HG03103 (cell line): ENCODE measurements around the gene POLE.

ENCODE experiments used
- ATAC-seq: cut with Tn5 transposase; IDR thresholded peaks from one replicate; pipeline ENCODE4 v1.9.1; 2021; ENCODE audit warnings: low read depth; ENCODE audit not compliant: unreplicated experiment

Gene POLE

GRCh38 chr12:132618683-132619043 lies 68.5 kb downstream of the POLE start, which contains the start of gene P2RX2:
Gene P2RX2, plus strand, starts transcription at chr12:132618776. Its CDS starts 41 bp downstream, at chr12:132618817.
- ATAC-seq: no peak

- no peak for ATAC-seq
Observed at GRCh38 chr12:132617822-132618682, 69.1 kb downstream of the POLE start.

GRCh38 chr12:132617135-132617701 lies 69.9 kb downstream of the POLE start:
- no peak for ATAC-seq

- no peak for ATAC-seq
Observed at GRCh38 chr12:132615579-132616038, 71.5 kb downstream of the POLE start.

DNA sequence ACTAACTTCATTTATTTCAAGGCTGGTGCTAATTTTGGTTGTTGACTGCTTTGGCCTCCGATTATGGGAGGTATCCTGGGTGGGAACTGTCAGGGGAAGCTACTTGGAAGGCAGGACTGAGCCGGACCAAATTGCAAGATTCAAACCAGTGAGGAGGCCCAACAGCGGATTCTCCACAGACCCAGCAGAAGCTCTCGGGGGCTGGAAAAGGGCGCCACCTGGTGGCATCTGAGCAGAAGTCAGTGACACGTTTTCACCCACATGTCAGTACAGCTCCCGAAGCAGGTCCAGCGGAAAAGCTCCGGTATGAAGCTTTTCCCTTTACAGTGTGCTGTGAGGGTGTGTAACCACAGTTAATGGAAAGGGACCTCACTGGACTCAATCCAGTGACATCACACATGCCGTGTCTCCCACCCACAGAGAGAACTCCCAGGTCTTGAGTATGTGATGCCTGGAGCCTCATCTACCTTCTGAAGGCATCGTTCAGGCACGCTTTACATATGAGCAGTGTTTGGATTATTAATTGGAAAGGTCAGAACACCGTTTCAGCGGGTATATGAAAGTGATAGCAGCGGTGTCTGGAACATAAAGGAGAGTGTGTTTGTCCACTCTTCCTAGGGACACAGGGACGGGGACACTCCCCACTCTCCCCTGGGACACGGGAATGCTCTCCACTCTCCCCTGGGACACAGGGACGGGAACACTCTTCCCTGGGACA lies 72.1 kb downstream of the POLE start:
- ATAC-seq: peak; percentile 56

GRCh38 chr12:132614029-132614428 lies 73.1 kb downstream of the POLE start:
- no peak for ATAC-seq

DNA sequence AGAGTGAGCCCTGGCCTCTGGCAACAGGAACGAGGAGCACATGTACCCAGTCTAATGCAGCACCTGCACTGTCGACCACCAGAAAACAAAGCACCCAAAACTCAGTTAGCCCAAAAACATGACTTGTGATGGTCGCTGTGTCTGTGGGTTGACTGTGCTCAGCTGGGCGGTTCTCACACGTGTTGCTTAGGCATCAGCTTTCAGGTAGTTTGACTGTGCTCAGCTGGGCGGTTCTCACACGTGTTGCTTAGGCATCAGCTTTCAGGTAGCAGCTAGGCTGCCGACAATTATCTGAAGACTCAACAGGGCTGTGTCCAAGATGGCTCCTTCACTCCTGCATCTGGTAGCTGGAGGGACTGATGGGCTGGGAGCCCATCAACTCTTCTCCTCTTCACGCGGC lies 75.5 kb downstream of the POLE start:
- no peak for ATAC-seq

DNA sequence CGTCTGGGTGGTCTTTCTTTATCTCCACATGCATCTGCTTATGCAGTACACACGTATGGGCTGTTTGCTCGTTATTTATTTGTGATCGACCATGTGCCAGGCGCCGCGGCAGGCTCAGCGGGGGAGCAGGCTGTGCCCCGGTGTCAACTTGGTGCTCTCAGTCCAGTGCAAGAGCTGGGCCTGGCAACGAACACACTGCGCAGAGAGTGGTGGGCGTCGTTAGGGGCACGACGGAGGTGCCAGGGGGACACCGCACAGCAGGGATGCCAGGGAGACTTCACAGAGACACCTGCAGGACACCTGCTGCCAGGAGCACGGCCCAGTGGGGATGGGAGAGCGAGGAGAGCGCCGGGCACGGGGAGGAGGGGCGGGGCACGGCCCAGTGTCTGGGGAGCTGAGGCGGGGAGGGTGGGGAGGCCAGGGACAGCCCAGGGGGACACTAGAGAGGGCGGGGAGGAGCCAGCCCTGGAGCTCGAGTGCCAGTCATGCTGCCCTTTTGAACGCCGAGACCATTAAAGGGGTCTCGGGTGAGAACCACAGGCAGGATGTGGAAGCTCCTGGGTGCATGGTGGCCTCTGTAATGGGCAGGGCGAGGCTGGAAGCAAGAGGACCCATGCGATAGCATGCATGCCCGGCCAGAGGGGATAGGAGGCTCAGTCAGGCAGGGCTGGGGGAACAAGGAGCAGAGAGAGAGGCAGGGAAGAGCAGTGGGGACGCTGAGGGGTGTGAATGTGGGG lies 76.1 kb downstream of the POLE start:
- ATAC-seq: no peak

DNA sequence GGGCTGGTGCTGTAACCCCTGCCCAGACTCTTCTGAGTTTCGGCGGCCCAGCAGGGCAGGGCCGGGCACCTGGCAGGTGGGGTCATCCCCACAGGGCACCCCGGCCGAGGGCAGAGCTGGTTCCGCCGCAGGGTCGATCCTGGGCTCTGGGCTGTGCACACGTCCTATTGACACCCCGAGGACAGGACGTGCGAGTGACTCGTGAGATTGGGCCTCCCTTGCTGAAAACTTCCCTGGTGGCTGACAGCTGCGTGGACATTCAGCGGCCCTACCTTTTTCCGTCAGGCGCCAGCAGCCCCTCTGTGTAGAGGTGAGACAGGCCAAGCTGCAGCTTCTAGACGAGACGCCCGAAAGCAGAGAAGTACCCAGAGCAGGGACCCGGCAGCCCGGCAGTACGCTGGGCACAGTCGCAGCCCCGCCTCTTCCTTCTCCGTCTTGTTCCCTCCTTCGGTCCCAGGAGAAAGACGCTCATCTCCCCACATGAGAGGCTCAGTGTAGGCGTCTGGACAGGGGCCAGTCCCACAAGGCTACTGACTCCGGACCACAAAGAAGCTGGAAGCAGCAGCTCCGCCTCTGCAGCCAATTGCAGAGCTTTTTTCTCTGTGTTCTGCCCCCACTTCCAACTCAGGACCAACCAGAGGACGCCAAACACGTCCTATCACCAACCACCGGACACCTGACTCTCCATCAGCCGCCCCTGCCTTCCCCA lies 76.9 kb downstream of the POLE start, which contains the start of gene LRCOL1:
Gene LRCOL1, minus strand, starts transcription at position 532 of the 709 bp plus-strand sequence. CDS start 4,331 bp downstream, outside the sequence.
- no peak for ATAC-seq

GRCh38 chr12:132608231-132609171 lies 78.6 kb downstream of the POLE start:
- ATAC-seq: no peak

DNA sequence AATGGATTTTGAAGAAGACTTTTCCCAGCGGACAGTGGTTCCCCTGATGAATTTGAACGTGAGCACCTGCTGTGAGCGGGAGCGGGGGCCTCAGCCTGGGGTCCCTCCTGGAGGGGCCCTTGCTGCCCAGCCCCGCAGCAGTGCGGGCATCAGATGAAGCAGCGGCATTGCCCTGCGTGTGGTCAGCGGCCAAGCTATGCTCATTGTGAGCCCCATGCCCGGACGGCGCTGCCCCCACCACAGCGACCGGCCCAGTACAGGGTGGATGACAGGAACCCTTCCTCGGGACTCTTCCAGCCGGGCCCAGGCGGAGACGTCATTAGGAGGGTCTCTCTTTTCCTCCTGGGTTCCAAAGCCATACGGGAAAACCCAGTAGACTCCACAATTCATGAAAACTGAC lies 80.2 kb downstream of the POLE start:
- ATAC-seq: no peak

- ATAC-seq: no peak
Observed at GRCh38 chr12:132606466-132606865, 80.7 kb downstream of the POLE start.

DNA sequence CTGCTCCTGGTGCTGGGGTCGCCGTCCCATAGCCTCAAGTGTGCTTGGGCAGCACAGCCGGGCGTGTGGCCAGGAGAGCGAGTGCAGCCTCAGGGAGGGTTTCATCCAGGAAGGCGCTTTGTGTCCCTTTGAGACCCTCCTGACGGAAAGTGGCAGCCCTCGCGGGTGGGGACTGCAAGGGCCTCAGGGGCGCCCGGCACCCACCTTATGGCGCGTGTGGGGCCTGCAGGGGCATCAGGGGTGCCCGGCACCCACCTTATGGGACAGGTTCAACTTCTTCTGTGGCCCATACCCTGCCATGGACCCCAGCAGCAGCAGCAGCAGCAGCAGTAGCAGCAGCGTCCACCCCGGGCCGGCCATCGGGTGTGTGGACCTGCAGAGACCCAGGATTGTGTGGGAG lies 81.2 kb downstream of the POLE start:
- no peak for ATAC-seq

- ATAC-seq: no peak
Observed at GRCh38 chr12:132604668-132605441, 82.3 kb downstream of the POLE start.

GRCh38 chr12:132604151-132604618 lies 83.0 kb downstream of the POLE start:
- ATAC-seq: no peak

DNA sequence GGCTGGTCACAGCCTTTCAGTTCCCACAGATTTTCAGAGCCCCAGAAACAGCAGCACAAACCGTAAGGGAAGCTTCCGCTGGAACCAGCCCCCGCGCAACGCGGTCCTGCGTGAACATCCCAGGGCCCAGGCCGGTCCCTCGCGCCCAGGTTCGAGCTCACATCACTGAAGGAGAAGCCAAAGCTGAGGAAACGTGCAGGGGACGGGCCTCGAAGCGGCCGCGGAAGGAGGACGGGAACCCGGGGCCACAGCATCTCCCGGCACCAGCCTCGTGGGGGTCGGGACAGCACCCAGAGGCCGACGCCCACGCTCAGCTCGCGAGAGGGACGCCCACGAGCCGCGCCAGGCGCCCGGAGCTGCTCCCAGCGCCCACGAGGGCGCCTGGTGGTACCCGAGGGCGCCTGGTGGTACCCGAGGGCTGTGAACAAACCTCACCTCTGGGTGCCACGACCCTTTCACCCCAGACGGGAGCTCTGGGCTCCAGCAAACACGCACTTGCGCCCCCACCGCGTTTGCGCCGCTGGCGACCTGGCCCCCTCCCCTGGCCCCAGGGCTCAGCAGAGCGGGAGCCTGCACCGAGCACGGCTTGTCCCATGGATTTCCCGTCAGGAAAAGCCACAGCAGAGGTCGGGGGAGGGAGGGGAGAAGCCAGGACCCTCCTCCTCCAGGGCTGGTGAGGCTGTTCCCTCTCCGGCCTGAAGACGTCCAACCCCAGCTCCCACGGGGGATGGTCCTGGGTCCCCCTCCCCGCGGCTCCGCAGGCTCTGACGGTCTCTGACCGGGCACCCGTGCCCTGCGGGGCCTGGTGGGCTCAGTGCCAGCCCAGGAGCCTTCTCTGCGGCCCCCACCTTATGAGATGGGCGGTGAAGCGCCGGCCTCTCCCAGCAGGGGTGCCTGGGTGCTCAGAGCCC lies 83.6 kb downstream of the POLE start:
- no peak for ATAC-seq
